GM23338 (cell line): Measurements from ENCODE around the gene CD300A. TPM values are rescaled to one million over a fixed set of nuclear protein-coding genes. Genes with fewer than 3 reads are reported as not detected.
A peak's percentile ranks its signal among the peaks of the same experiment; 100 is the strongest.

ENCODE experiments used
- ATAC-seq: fragments of 200-7000 bp; cut with Tn5 transposase; 3 replicates; pipeline ENCODE4 v1.9.1; 2020
- DNase-seq: peaks from one replicate; pipeline ENCODE4 v3.0.0-alpha.2; 2015; ENCODE audit warnings: low spot score
- H2AFZ ChIP-seq: fragments of 200-600 bp; sonication (generic); 2 replicates; pipeline ENCODE4 v1.8.0; 2016; ENCODE audit warnings: antibody characterized with exemption, mild to moderate bottlenecking, moderate library complexity
- H3F3A ChIP-seq: fragments of 200-600 bp; sonication (generic); replicated peaks from 2 replicates; pipeline ENCODE4 v1.8.0; 2017; ENCODE audit warnings: antibody characterized with exemption, mixed run types, low read depth
- H3K27ac ChIP-seq: fragments of 200-600 bp; sonication (generic); 2 replicates; pipeline ENCODE4 v1.6.1; 2016; ENCODE audit warnings: low read depth
- H3K27me3 ChIP-seq: fragments of 200-600 bp; sonication (generic); 2 replicates; pipeline ENCODE4 v1.8.0; 2016; ENCODE audit warnings: mild to moderate bottlenecking, mixed run types, moderate library complexity; ENCODE audit not compliant: insufficient read depth
- H3K36me3 ChIP-seq: fragments of 200-600 bp; sonication (generic); 2 replicates; pipeline ENCODE4 v1.8.0; 2016; ENCODE audit warnings: mild to moderate bottlenecking; ENCODE audit not compliant: insufficient read depth
- H3K4me1 ChIP-seq: fragments of 200-600 bp; sonication (generic); 2 replicates; pipeline ENCODE4 v1.8.0; 2016; ENCODE audit warnings: mild to moderate bottlenecking, moderate library complexity; ENCODE audit not compliant: insufficient read depth
- H3K4me2 ChIP-seq: fragments of 200-600 bp; sonication (generic); 2 replicates; pipeline ENCODE4 v1.7.1; 2017; ENCODE audit warnings: mixed run types
- H3K4me3 ChIP-seq: fragments of 200-600 bp; sonication (generic); 2 replicates; pipeline ENCODE4 v1.6.1; 2016; ENCODE audit warnings: mixed run types
- H3K79me2 ChIP-seq: fragments of 200-600 bp; sonication (generic); replicated peaks from 2 replicates; pipeline ENCODE4 v1.8.0; 2017; ENCODE audit warnings: mild to moderate bottlenecking; ENCODE audit not compliant: insufficient read depth
- H3K9me2 ChIP-seq: fragments of 200-600 bp; sonication (generic); 2 replicates; pipeline ENCODE4 v1.8.0; 2017; ENCODE audit not compliant: insufficient read depth
- H4K20me1 ChIP-seq: fragments of 200-600 bp; sonication (generic); replicated peaks from 2 replicates; pipeline ENCODE4 v1.8.0; 2017; ENCODE audit warnings: mild to moderate bottlenecking; ENCODE audit not compliant: insufficient read depth
- H3K27ac Mint-ChIP-seq: 2 replicates; pipeline ENCODE4 v1.8.0; 2020; ENCODE audit warnings: inconsistent platforms, mild to moderate bottlenecking, moderate library complexity, mixed read lengths
- H3K27me3 Mint-ChIP-seq: 3 replicates; pipeline ENCODE4 v1.8.0; 2022; ENCODE audit warnings: low read depth, mild to moderate bottlenecking, moderate library complexity, mixed read lengths, inconsistent platforms; ENCODE audit not compliant: insufficient read depth, poor library complexity
- H3K36me3 Mint-ChIP-seq: 3 replicates; pipeline ENCODE4 v1.8.0; 2021; ENCODE audit warnings: low read depth, mild to moderate bottlenecking, inconsistent platforms, moderate library complexity, mixed read lengths
- H3K4me1 Mint-ChIP-seq: 3 replicates; pipeline ENCODE4 v1.8.0; 2020; ENCODE audit warnings: mild to moderate bottlenecking, inconsistent platforms, mixed read lengths
- H3K4me3 Mint-ChIP-seq: 3 replicates; pipeline ENCODE4 v1.8.0; 2021; ENCODE audit warnings: moderate library complexity, mild to moderate bottlenecking, inconsistent platforms, mixed read lengths
- H3K9me3 Mint-ChIP-seq: 3 replicates; pipeline ENCODE4 v1.8.0; 2020; ENCODE audit warnings: moderate library complexity, mild to moderate bottlenecking, inconsistent platforms, mixed read lengths
- CREB1 ChIP-seq: fragments of 250-450 bp; sonication (Bioruptor Pico); IDR thresholded peaks from 2 replicates; pipeline ENCODE4 v1.5.0; 2020; ENCODE audit warnings: low read depth, mild to moderate bottlenecking, moderate library complexity
- EZH2 ChIP-seq: fragments of 200-600 bp; sonication (generic); IDR thresholded peaks from one replicate; pipeline ENCODE4 v1.8.0; 2017; ENCODE audit warnings: antibody characterized with exemption, mild to moderate bottlenecking, low read depth; ENCODE audit not compliant: unreplicated experiment
- JUNB ChIP-seq: IDR thresholded peaks from one replicate; pipeline ENCODE4 v1.6.1; 2016; ENCODE audit warnings: antibody characterized with exemption; ENCODE audit not compliant: unreplicated experiment
- POLR2AphosphoS5 ChIP-seq: IDR thresholded peaks from 2 replicates; pipeline ENCODE4 v1.6.1; 2016; ENCODE audit warnings: antibody characterized with exemption, low read depth
- STAT1 ChIP-seq: IDR thresholded peaks from one replicate; pipeline ENCODE4 v1.6.1; 2016; ENCODE audit warnings: antibody characterized with exemption; ENCODE audit not compliant: unreplicated experiment
- ZNF114 ChIP-seq: fragments of 250-450 bp; sonication (Bioruptor Pico); IDR thresholded peaks from 2 replicates; pipeline ENCODE4 v1.5.0; 2020; ENCODE audit warnings: mild to moderate bottlenecking, moderate library complexity
- ZNF331 ChIP-seq: fragments of 250-450 bp; sonication (Bioruptor Pico); IDR thresholded peaks from 2 replicates; pipeline ENCODE4 v1.5.0; 2020; ENCODE audit warnings: low read depth, mild to moderate bottlenecking, moderate library complexity
- polyA plus RNA-seq: library from polyadenylated mRNA; unstranded; fragments of >200 nt; fragmentation: Nextera tagmentation; extraction: Ambion mirVana; gene quantifications from 2 replicates; pipeline ENCODE4 v1.2.1, GENCODE V29; 2016
- total RNA-seq: library from RNA; depleted of rRNA; stranded (reverse); fragments of >200 nt; shearing (Covaris generic); gene quantifications from 2 replicates; pipeline ENCODE4 v1.2.3, GENCODE V29; 2014
- TF ChIP-seq, protein P1 (sequence below), 2 experiments: fragments of 200-600 bp in 1 of 2; sonication (generic) in 1 of 2; conservative IDR thresholded peaks; 2 replicates each; pipeline versions ENCODE4 v1.5.1 to v1.6.1; 2016 to 2017; ENCODE audit warnings: antibody characterized with exemption in 2 of 2, low read depth in 2 of 2, mild to moderate bottlenecking in 2 of 2, moderate library complexity in 1 of 2
- TF ChIP-seq, protein P2 (sequence below): IDR thresholded peaks from 2 replicates; pipeline ENCODE4 v1.6.1; 2016; ENCODE audit warnings: antibody characterized with exemption
- TF ChIP-seq, protein P3 (sequence below): IDR thresholded peaks from one replicate; pipeline ENCODE4 v1.6.1; 2018; ENCODE audit warnings: antibody characterized with exemption; ENCODE audit not compliant: unreplicated experiment

The CD300A gene
- total and polyA plus RNA-seq, 2 experiments from 2014 or later: 0.37 to 0.45 TPM

DNA sequence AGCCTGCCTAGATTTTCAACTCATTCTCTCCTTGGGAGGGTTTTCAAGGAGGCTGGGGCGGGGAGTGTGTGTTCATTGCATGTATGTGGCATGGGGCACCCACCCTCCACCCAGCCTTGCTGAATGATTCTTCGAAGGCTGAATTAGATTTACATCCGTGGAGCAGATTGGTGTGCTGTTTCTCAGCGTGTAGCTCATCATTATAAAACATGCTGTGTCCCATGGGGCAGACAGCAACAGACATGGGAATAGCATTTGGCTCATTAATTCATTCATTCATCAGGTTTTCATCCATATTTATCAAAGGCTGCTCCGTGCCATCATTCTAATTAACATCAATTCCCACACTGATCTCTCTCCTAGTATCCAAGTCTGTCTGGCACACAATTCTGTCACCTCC is 10.6 kb upstream of the CD300A start (continued):
- TF ChIP-seq ZNF114 (CRISPR knock-in tag) (no peak), POLR2AphosphoS5 (no peak), EZH2 (no peak)

DNA sequence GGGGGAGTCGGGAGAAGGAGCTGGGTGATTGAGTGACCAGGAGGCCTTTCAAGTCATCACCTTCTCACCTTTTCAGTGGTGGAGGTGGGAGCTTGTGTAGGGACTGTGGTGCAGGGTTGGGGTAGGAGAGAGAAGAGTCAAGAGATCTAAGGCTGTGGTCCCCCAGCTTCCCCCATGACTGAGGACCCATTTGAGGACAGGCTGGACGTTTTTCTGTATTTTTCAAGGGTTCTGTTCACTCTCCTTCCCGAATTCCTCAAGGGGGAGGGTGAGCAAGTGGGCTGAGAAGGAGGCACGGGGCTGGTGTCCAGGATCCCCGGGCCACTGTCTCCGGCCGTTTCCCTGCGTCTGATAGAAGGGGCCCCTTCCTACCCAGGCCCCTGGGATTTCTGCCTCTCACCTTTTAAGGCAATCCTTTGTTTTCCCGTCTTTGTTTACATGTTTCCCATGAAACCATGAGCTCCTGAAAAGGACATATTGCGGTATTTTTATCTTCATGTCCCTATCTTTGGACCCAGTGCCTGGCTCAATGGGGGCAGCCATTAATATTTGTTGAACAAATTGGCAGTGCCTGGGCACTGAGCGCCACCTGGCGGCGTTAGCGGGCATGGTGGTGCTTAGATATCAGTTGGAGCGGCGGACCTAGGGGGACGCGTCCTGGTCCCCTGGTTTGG is 9.2 kb upstream of the CD300A start:
- no peak overlapping the region; the same call in 1 of the 2 replicates for H3K27ac Mint-ChIP-seq
- H3K79me2 ChIP-seq: no peaks in the 10 kb centered on the region
- no peaks in the 10 kb centered on the region for H3K36me3 ChIP-seq
- H3K27ac ChIP-seq: no peak overlapping the region
- no peak overlapping the region for H3K4me3 Mint-ChIP-seq
- peak; percentile 5 for ATAC-seq
- TF ChIP-seq ZNF331 (CRISPR knock-in tag): no peak
- TF ChIP-seq, protein P1, sequence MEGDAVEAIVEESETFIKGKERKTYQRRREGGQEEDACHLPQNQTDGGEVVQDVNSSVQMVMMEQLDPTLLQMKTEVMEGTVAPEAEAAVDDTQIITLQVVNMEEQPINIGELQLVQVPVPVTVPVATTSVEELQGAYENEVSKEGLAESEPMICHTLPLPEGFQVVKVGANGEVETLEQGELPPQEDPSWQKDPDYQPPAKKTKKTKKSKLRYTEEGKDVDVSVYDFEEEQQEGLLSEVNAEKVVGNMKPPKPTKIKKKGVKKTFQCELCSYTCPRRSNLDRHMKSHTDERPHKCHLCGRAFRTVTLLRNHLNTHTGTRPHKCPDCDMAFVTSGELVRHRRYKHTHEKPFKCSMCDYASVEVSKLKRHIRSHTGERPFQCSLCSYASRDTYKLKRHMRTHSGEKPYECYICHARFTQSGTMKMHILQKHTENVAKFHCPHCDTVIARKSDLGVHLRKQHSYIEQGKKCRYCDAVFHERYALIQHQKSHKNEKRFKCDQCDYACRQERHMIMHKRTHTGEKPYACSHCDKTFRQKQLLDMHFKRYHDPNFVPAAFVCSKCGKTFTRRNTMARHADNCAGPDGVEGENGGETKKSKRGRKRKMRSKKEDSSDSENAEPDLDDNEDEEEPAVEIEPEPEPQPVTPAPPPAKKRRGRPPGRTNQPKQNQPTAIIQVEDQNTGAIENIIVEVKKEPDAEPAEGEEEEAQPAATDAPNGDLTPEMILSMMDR (conservative IDR thresholded peaks at IDR 0.05; ENCODE audit: low read depth in 2 of 2): peak; percentile 98
- no peak for TF ChIP-seq CREB1
- no peak for TF ChIP-seq JUNB
- peaks cover 33% of the 10 kb centered on the region for H3K4me1 Mint-ChIP-seq
- no peaks in the 10 kb centered on the region; the same call in 1 of the 2 replicates for H3F3A ChIP-seq
- peaks cover 18% of the 10 kb centered on the region for H3K4me1 ChIP-seq
- H4K20me1 ChIP-seq: no peaks in the 10 kb centered on the region
- no peaks in the 10 kb centered on the region for H3K36me3 Mint-ChIP-seq
- no peak overlapping the region for H3K4me2 ChIP-seq
- H3K27me3 ChIP-seq: peaks cover 22% of the 10 kb centered on the region
- peak; percentile 89 for DNase-seq
- H3K27me3 Mint-ChIP-seq: peaks cover 20% of the 10 kb centered on the region
- no peak overlapping the region for H3K4me3 ChIP-seq
- no peaks in the 10 kb centered on the region for H3K9me2 ChIP-seq
- H3K9me3 Mint-ChIP-seq: no peaks in the 10 kb centered on the region
- peak overlapping the region; percentile 80; the same call in 1 of the 2 replicates for H2AFZ ChIP-seq

DNA sequence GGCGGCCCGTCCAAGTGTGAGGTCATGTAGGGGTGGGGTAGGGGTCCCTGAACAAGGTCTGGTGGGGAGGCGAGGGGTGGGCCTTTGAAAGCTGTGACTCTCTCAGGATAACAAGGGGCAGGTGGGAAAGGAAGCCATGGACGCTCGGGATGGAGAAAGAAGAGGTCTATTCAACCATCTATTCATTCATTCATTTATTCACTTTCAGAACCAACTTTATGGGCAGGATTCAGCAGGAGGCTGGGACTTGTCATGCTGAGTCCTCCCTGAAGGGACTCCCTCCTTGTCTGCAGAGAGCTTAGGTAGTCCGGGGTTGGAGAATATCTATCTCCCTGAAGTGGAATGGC is 8.6 kb upstream of the CD300A start:
- no peaks in the 10 kb centered on the region for H3K36me3 Mint-ChIP-seq
- no peak overlapping the region for H3K27ac ChIP-seq
- H3K4me2 ChIP-seq: no peak overlapping the region
- no peak overlapping the region for H3K27ac Mint-ChIP-seq
- H3K9me2 ChIP-seq: no peaks in the 10 kb centered on the region
- no peaks in the 10 kb centered on the region for H3K9me3 Mint-ChIP-seq
- H2AFZ ChIP-seq: no peak overlapping the region; the same call in 1 of the 2 replicates
- peaks cover 17% of the 10 kb centered on the region for H3K27me3 ChIP-seq
- H3K36me3 ChIP-seq: no peaks in the 10 kb centered on the region
- no peak for ATAC-seq
- H3K4me1 Mint-ChIP-seq: peaks cover 28% of the 10 kb centered on the region
- peaks cover 15% of the 10 kb centered on the region for H3K27me3 Mint-ChIP-seq
- no peak overlapping the region for H3K4me3 ChIP-seq
- no peaks in the 10 kb centered on the region; the same call in 1 of the 2 replicates for H3F3A ChIP-seq
- no peaks in the 10 kb centered on the region for H4K20me1 ChIP-seq
- H3K4me3 Mint-ChIP-seq: no peak overlapping the region
- H3K79me2 ChIP-seq: no peaks in the 10 kb centered on the region
- peaks cover 18% of the 10 kb centered on the region for H3K4me1 ChIP-seq
- no peak for DNase-seq
- no peak for TF ChIP-seq STAT1
- no peak for TF ChIP-seq EZH2
- TF ChIP-seq, protein P2, sequence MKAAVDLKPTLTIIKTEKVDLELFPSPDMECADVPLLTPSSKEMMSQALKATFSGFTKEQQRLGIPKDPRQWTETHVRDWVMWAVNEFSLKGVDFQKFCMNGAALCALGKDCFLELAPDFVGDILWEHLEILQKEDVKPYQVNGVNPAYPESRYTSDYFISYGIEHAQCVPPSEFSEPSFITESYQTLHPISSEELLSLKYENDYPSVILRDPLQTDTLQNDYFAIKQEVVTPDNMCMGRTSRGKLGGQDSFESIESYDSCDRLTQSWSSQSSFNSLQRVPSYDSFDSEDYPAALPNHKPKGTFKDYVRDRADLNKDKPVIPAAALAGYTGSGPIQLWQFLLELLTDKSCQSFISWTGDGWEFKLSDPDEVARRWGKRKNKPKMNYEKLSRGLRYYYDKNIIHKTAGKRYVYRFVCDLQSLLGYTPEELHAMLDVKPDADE: no peak
- TF ChIP-seq, protein P3, sequence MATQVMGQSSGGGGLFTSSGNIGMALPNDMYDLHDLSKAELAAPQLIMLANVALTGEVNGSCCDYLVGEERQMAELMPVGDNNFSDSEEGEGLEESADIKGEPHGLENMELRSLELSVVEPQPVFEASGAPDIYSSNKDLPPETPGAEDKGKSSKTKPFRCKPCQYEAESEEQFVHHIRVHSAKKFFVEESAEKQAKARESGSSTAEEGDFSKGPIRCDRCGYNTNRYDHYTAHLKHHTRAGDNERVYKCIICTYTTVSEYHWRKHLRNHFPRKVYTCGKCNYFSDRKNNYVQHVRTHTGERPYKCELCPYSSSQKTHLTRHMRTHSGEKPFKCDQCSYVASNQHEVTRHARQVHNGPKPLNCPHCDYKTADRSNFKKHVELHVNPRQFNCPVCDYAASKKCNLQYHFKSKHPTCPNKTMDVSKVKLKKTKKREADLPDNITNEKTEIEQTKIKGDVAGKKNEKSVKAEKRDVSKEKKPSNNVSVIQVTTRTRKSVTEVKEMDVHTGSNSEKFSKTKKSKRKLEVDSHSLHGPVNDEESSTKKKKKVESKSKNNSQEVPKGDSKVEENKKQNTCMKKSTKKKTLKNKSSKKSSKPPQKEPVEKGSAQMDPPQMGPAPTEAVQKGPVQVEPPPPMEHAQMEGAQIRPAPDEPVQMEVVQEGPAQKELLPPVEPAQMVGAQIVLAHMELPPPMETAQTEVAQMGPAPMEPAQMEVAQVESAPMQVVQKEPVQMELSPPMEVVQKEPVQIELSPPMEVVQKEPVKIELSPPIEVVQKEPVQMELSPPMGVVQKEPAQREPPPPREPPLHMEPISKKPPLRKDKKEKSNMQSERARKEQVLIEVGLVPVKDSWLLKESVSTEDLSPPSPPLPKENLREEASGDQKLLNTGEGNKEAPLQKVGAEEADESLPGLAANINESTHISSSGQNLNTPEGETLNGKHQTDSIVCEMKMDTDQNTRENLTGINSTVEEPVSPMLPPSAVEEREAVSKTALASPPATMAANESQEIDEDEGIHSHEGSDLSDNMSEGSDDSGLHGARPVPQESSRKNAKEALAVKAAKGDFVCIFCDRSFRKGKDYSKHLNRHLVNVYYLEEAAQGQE: no peak
- no peak for TF ChIP-seq JUNB
- TF ChIP-seq ZNF114 (CRISPR knock-in tag): no peak
